H9 (cell line): Measurements from ENCODE around the gene FBLN1. TPM values are rescaled to one million over a fixed set of nuclear protein-coding genes. Genes with fewer than 3 reads are reported as not detected.
A peak's percentile ranks its signal among the peaks of the same experiment; 100 is the strongest.

ENCODE experiments used
- DNase-seq: peaks from one replicate; pipeline ENCODE4 v3.0.0-alpha.2; 2017
- H2AFZ ChIP-seq: one replicate; pipeline ENCODE4 v1.6.1; 2013; ENCODE audit warnings: mild to moderate bottlenecking, low read length, control low read depth, moderate library complexity
- H2AK5ac ChIP-seq: 2 replicates; pipeline ENCODE4 v1.6.1; 2013; ENCODE audit warnings: low read length, control low read depth, mixed read lengths; ENCODE audit not compliant: insufficient read length
- H2BK120ac ChIP-seq: one replicate; pipeline ENCODE4 v1.6.1; 2013; ENCODE audit warnings: low read depth, mild to moderate bottlenecking, low read length, control low read depth, inconsistent platforms; ENCODE audit not compliant: poor library complexity, severe bottlenecking
- H2BK12ac ChIP-seq: 2 replicates; pipeline ENCODE4 v1.6.1; 2013; ENCODE audit warnings: low read length, control low read depth, mixed read lengths, low read depth; ENCODE audit not compliant: insufficient read length
- H2BK15ac ChIP-seq: 2 replicates; pipeline ENCODE4 v1.6.1; 2013; ENCODE audit warnings: low read depth, low read length, control low read depth
- H2BK20ac ChIP-seq: one replicate; pipeline ENCODE4 v1.6.1; 2013; ENCODE audit warnings: low read depth, mild to moderate bottlenecking, low read length, control low read depth, inconsistent platforms; ENCODE audit not compliant: poor library complexity, severe bottlenecking
- H2BK5ac ChIP-seq: 2 replicates; pipeline ENCODE4 v1.6.1; 2013; ENCODE audit warnings: low read length, control low read depth, mixed read lengths; ENCODE audit not compliant: insufficient read length
- H3K14ac ChIP-seq: 2 replicates; pipeline ENCODE4 v1.6.1; 2013; ENCODE audit warnings: low read length, control low read depth; ENCODE audit not compliant: insufficient read depth
- H3K18ac ChIP-seq: 2 replicates; pipeline ENCODE4 v1.6.1; 2013; ENCODE audit warnings: low read depth, mild to moderate bottlenecking, mixed read lengths, low read length, control low read depth; ENCODE audit not compliant: insufficient read length
- H3K23ac ChIP-seq: 2 replicates; pipeline ENCODE4 v1.6.1; 2013; ENCODE audit warnings: low read length, control low read depth, mixed read lengths, low read depth; ENCODE audit not compliant: insufficient read length
- H3K23me2 ChIP-seq: 2 replicates; pipeline ENCODE4 v1.6.1; 2013; ENCODE audit warnings: low read depth, mild to moderate bottlenecking, mixed read lengths, low read length, control low read depth; ENCODE audit not compliant: insufficient read length, poor library complexity, severe bottlenecking
- H3K27ac ChIP-seq: 2 replicates; pipeline ENCODE4 v1.5.1; 2013; ENCODE audit warnings: low read length, control low read depth, mixed read lengths, low read depth; ENCODE audit not compliant: insufficient read length
- H3K27me3 ChIP-seq: 2 replicates; pipeline ENCODE4 v1.6.1; 2013; ENCODE audit warnings: low read length, control low read depth, inconsistent platforms; ENCODE audit not compliant: insufficient read depth
- H3K4ac ChIP-seq: 2 replicates; pipeline ENCODE4 v1.6.1; 2013; ENCODE audit warnings: low read depth, mild to moderate bottlenecking, control low read depth, inconsistent platforms, low read length, moderate library complexity
- H3K4me1 ChIP-seq: 2 replicates; pipeline ENCODE4 v1.6.1; 2013; ENCODE audit warnings: low read length, control low read depth, inconsistent platforms; ENCODE audit not compliant: insufficient read depth
- H3K4me2 ChIP-seq: 2 replicates; pipeline ENCODE4 v1.6.1; 2013; ENCODE audit warnings: low read length, control low read depth, mixed read lengths; ENCODE audit not compliant: insufficient read length, insufficient read depth
- H3K56ac ChIP-seq: 2 replicates; pipeline ENCODE4 v1.6.1; 2013; ENCODE audit warnings: low read depth, mild to moderate bottlenecking, mixed read lengths, low read length, control low read depth; ENCODE audit not compliant: insufficient read length
- H3K79me1 ChIP-seq: 2 replicates; pipeline ENCODE4 v1.6.1; 2013; ENCODE audit warnings: low read depth, mild to moderate bottlenecking, moderate library complexity, low read length, control low read depth, inconsistent platforms; ENCODE audit not compliant: insufficient read depth, poor library complexity, severe bottlenecking
- H3K79me2 ChIP-seq: 2 replicates; pipeline ENCODE4 v1.6.1; 2013; ENCODE audit warnings: low read length, control low read depth, inconsistent platforms; ENCODE audit not compliant: insufficient read depth
- H3K9ac ChIP-seq: 2 replicates; pipeline ENCODE4 v1.6.1; 2013; ENCODE audit warnings: low read length, control low read depth, mixed read lengths; ENCODE audit not compliant: insufficient read length; ENCODE audit errors: extremely low read depth
- H3K9me3 ChIP-seq: one replicate; pipeline ENCODE4 v1.6.1; 2013; ENCODE audit warnings: low read depth, low read length, inconsistent platforms; ENCODE audit not compliant: control insufficient read depth
- H3T11ph ChIP-seq: one replicate; pipeline ENCODE4 v1.6.1; 2013; ENCODE audit warnings: mild to moderate bottlenecking, low read length, control low read depth, inconsistent platforms
- H4K20me1 ChIP-seq: one replicate; pipeline ENCODE4 v1.6.1; 2013; ENCODE audit not compliant: control insufficient read depth, insufficient read length, insufficient read depth
- H4K5ac ChIP-seq: 2 replicates; pipeline ENCODE4 v1.6.1; 2013; ENCODE audit warnings: low read depth, mild to moderate bottlenecking, mixed read lengths, low read length, control low read depth; ENCODE audit not compliant: insufficient read length
- H4K8ac ChIP-seq: replicated peaks from 2 replicates; pipeline ENCODE4 v1.6.1; 2013; ENCODE audit warnings: low read length, control low read depth, mixed read lengths, low read depth; ENCODE audit not compliant: insufficient read length
- H4K91ac ChIP-seq: 2 replicates; pipeline ENCODE4 v1.6.1; 2013; ENCODE audit warnings: low read depth, mild to moderate bottlenecking, moderate library complexity, mixed read lengths, low read length, control low read depth; ENCODE audit not compliant: insufficient read length
- H3K27ac Mint-ChIP-seq, 3 experiments: 2 replicates in 2 of 3; 3 replicates in 1 of 3; pipeline ENCODE4 v1.8.0; 2020 to 2021; ENCODE audit warnings: mixed read lengths in 3 of 3, mild to moderate bottlenecking in 1 of 3, moderate library complexity in 1 of 3
- H3K27me3 Mint-ChIP-seq: 2 replicates; pipeline ENCODE4 v1.8.0; 2021; ENCODE audit warnings: low read depth, mild to moderate bottlenecking, moderate library complexity, mixed read lengths
- H3K36me3 Mint-ChIP-seq, 3 experiments: 2 replicates in 2 of 3; 3 replicates in 1 of 3; pipeline ENCODE4 v1.8.0; 2020 to 2021; ENCODE audit warnings: low read depth in 3 of 3, mixed read lengths in 3 of 3; ENCODE audit not compliant: insufficient read depth in 1 of 3
- H3K4me1 Mint-ChIP-seq, 2 experiments: 2 replicates each; pipeline ENCODE4 v1.8.0; 2020; ENCODE audit warnings: mixed read lengths in 2 of 2
- H3K4me3 Mint-ChIP-seq, 2 experiments: 2 replicates in 1 of 2; 3 replicates in 1 of 2; pipeline ENCODE4 v1.8.0; 2020 to 2021; ENCODE audit warnings: mild to moderate bottlenecking in 2 of 2, mixed read lengths in 2 of 2, moderate library complexity in 1 of 2
- H3K9me3 Mint-ChIP-seq, 2 experiments: 2 replicates in 1 of 2; 3 replicates in 1 of 2; pipeline ENCODE4 v1.8.0; 2020; ENCODE audit warnings: mild to moderate bottlenecking in 2 of 2, mixed read lengths in 2 of 2, moderate library complexity in 1 of 2
- WGBS: extraction: QIAGEN DNeasy Blood & Tissue Kit; methylation state at CpG from one replicate; pipeline ENCODE4 v1.1.7; 2013; ENCODE audit warnings: missing lambda C conversion rate, low lambda C conversion rate, mixed read lengths; ENCODE audit not compliant: insufficient read length; ENCODE audit errors: extremely low coverage; 5-methylcytosine and 5-hydroxymethylcytosine counted together
- total RNA-seq: library from RNA; stranded (reverse); gene quantifications from 2 replicates; pipeline ENCODE4 v1.2.1, GENCODE V29; 2021
- TF ChIP-seq, protein P1 (sequence below): fragments of 200-600 bp; sonication (generic); conservative IDR thresholded peaks from 3 replicates; pipeline ENCODE4 v1.8.0; 2021; ENCODE audit warnings: antibody characterized with exemption, mild to moderate bottlenecking

Gene FBLN1
- total RNA-seq, 1 experiment from 2014 or later: 140 TPM

GRCh38 chr22:45562102-45562501 is 59.4 kb downstream of the FBLN1 start:
- no peak overlapping the region for H3K14ac ChIP-seq
- no peak overlapping the region for H2BK120ac ChIP-seq
- H2AFZ ChIP-seq: no peak overlapping the region
- no peak overlapping the region for H2BK20ac ChIP-seq
- peaks cover 1% of the 10 kb centered on the region for H3K27me3 Mint-ChIP-seq
- H3K18ac ChIP-seq: no peak overlapping the region
- H3K79me2 ChIP-seq: no peaks in the 10 kb centered on the region
- H3K79me1 ChIP-seq: no peaks in the 10 kb centered on the region
- WGBS: no CpG with 5 or more reads among the region's 5 CpGs
- no peak overlapping the region for H2BK5ac ChIP-seq
- H3K27ac Mint-ChIP-seq: peak overlapping the region in 1 of 3 experiments; percentile 62; a peak in 2 of 7 replicates
- H3K9me3 ChIP-seq: peaks cover 8% of the 10 kb centered on the region
- H3K27ac ChIP-seq: no peak overlapping the region
- H4K8ac ChIP-seq: no peak overlapping the region
- no peak overlapping the region for H4K5ac ChIP-seq
- H3K23ac ChIP-seq: no peak overlapping the region
- H4K91ac ChIP-seq: no peak overlapping the region
- no peak overlapping the region for H3K4me3 Mint-ChIP-seq
- DNase-seq: no peak
- no peak overlapping the region for H3K4ac ChIP-seq
- no peak overlapping the region for H2BK12ac ChIP-seq
- no peak overlapping the region for H2AK5ac ChIP-seq
- H3K4me1 ChIP-seq: no peaks in the 10 kb centered on the region
- H3K56ac ChIP-seq: no peak overlapping the region
- H4K20me1 ChIP-seq: no peaks in the 10 kb centered on the region
- no peak overlapping the region for H2BK15ac ChIP-seq
- peaks cover 17 to 19% of the 10 kb centered on the region in 2 experiments for H3K4me1 Mint-ChIP-seq
- H3K9me3 Mint-ChIP-seq: peaks cover 20 to 44% of the 10 kb centered on the region in 2 experiments
- no peak overlapping the region for H3T11ph ChIP-seq
- TF ChIP-seq, protein P1, sequence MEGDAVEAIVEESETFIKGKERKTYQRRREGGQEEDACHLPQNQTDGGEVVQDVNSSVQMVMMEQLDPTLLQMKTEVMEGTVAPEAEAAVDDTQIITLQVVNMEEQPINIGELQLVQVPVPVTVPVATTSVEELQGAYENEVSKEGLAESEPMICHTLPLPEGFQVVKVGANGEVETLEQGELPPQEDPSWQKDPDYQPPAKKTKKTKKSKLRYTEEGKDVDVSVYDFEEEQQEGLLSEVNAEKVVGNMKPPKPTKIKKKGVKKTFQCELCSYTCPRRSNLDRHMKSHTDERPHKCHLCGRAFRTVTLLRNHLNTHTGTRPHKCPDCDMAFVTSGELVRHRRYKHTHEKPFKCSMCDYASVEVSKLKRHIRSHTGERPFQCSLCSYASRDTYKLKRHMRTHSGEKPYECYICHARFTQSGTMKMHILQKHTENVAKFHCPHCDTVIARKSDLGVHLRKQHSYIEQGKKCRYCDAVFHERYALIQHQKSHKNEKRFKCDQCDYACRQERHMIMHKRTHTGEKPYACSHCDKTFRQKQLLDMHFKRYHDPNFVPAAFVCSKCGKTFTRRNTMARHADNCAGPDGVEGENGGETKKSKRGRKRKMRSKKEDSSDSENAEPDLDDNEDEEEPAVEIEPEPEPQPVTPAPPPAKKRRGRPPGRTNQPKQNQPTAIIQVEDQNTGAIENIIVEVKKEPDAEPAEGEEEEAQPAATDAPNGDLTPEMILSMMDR: no peak
- H3K27me3 ChIP-seq: no peaks in the 10 kb centered on the region
- H3K4me2 ChIP-seq: no peak overlapping the region
- peaks cover 69 to 74% (median 69%) of the 10 kb centered on the region in 3 experiments for H3K36me3 Mint-ChIP-seq
- no peak overlapping the region for H3K9ac ChIP-seq
- H3K23me2 ChIP-seq: no peaks in the 10 kb centered on the region
